T-cell (primary cell): ENCODE data around the gene PITPNC1. TPM values are rescaled to one million over a fixed set of nuclear protein-coding genes. Genes with fewer than 3 reads are reported as not detected.
"Not testable (repeated sequence)": the region's sequence is repeated elsewhere in the genome, so short reads cannot be mapped to it uniquely, and the experiment has no call there.

Experiments
- ATAC-seq, 4 experiments: fragments of 200-7000 bp in 3 of 4; fragments of 150-1000 bp in 1 of 4; cut with Tn5 transposase; replicated peaks in 1 of 4; 1 replicate in 3 of 4; 2 replicates in 1 of 4; pipeline ENCODE4 v1.10.0; 2021; ENCODE audit warnings: moderate library complexity in 3 of 4, mild to moderate bottlenecking in 2 of 4, moderate number of reproducible peaks in 1 of 4
- CTCF ChIA-PET, 2 donors: fragments of 300-600 bp; sonication (Branson Sonifier 250); formaldehyde crosslinking; loops; one replicate each; lab custom pipeline; 2022; ENCODE audit warnings: antibody characterized with exemption in 2 of 2; lab: Charles Lee
- POLR2A ChIA-PET, 2 donors: fragments of 300-600 bp; sonication (Branson Sonifier 250); formaldehyde crosslinking; loops; one replicate each; lab custom pipeline; 2022; ENCODE audit warnings: antibody characterized with exemption in 2 of 2; lab: Charles Lee
- DNase-seq, 35 experiments: peaks; one replicate each; pipeline versions ENCODE4 v3.0.0 to v3.0.0-alpha.2; 2013 to 2023
- H3K27ac ChIP-seq: one replicate; pipeline ENCODE4 v1.5.1; 2013; ENCODE audit warnings: low read length
- H3K27me3 ChIP-seq, 2 experiments: replicated peaks in 1 of 2; 1 replicate in 1 of 2; 2 replicates in 1 of 2; pipeline versions ENCODE4 v1.6.1 to v1.7.0; 2013; ENCODE audit warnings: low read length in 1 of 2, mixed read lengths in 1 of 2; ENCODE audit not compliant: control insufficient read depth in 2 of 2, insufficient read depth in 2 of 2; ENCODE audit errors: extremely low read depth in 1 of 2
- H3K36me3 ChIP-seq, 2 donors: 1 replicate in 1 of 2; 2 replicates in 1 of 2; pipeline versions ENCODE4 v1.6.1 to v1.7.0; 2013; ENCODE audit warnings: low read length in 1 of 2; ENCODE audit not compliant: control insufficient read depth in 2 of 2, insufficient read depth in 1 of 2; ENCODE audit errors: extremely low read depth in 1 of 2
- H3K4me1 ChIP-seq, 2 experiments: 1 replicate in 1 of 2; 2 replicates in 1 of 2; pipeline versions ENCODE4 v1.6.1 to v1.7.0; 2013; ENCODE audit warnings: low read length in 2 of 2, mixed read lengths in 1 of 2; ENCODE audit not compliant: insufficient read depth in 2 of 2, control insufficient read depth in 1 of 2; ENCODE audit errors: extremely low read depth in 1 of 2
- H3K4me3 ChIP-seq, 2 donors: 1 replicate in 1 of 2; 2 replicates in 1 of 2; pipeline versions ENCODE4 v1.5.1 to v1.7.0; 2013; ENCODE audit warnings: mild to moderate bottlenecking in 2 of 2, low read length in 1 of 2, moderate library complexity in 1 of 2; ENCODE audit not compliant: control insufficient read depth in 1 of 2; ENCODE audit errors: extremely low read depth in 1 of 2
- H3K9me3 ChIP-seq: 2 replicates; pipeline ENCODE4 v1.7.0; 2013
- H3K27ac Mint-ChIP-seq, 2 donors: one replicate each; pipeline ENCODE4 v1.8.0; 2020 to 2021; ENCODE audit warnings: mild to moderate bottlenecking in 2 of 2, mixed read lengths in 2 of 2
- H3K27me3 Mint-ChIP-seq, 2 donors: one replicate each; pipeline ENCODE4 v1.8.0; 2021 to 2022; ENCODE audit warnings: mixed read lengths in 2 of 2
- H3K36me3 Mint-ChIP-seq: one replicate; pipeline ENCODE4 v1.8.0; 2021; ENCODE audit warnings: mixed read lengths
- H3K4me1 Mint-ChIP-seq, 3 donors: one replicate each; pipeline ENCODE4 v1.8.0; 2020 to 2022; ENCODE audit warnings: mixed read lengths in 3 of 3, mild to moderate bottlenecking in 1 of 3
- H3K4me3 Mint-ChIP-seq, 3 donors: one replicate each; pipeline ENCODE4 v1.8.0; 2020 to 2022; ENCODE audit warnings: mild to moderate bottlenecking in 3 of 3, mixed read lengths in 3 of 3, moderate library complexity in 3 of 3
- H3K9me3 Mint-ChIP-seq, 3 donors: one replicate each; pipeline ENCODE4 v1.8.0; 2020 to 2022; ENCODE audit warnings: mixed read lengths in 3 of 3
- WGBS: methylation state at CpG from one replicate; pipeline ENCODE4 v1.1.5; 2013; ENCODE audit warnings: missing lambda C conversion rate; ENCODE audit not compliant: insufficient coverage; 5-methylcytosine and 5-hydroxymethylcytosine counted together
- total RNA-seq, 35 experiments: library from RNA in 6 of 35; stranded (reverse) in 6 of 35; fragments of 120-200 nt in 1 of 35; gene quantifications; one replicate each; pipeline versions ENCODE4 v1.2.1 to v1.2.4 and lab custom pipeline; 2013 to 2026

PITPNC1 gene
- total RNA-seq, 5 donors from 2014 or later (not counting 1 experiment from before 2014, with no cell fraction given) = 82.6 to 132 (median 111) TPM

GRCh38 chr17:67338353-67338752 lies 38.7 kb upstream of the PITPNC1 start:
- peaks cover 33% of the 10 kb centered on the region for H3K36me3 Mint-ChIP-seq
- not testable (repeated sequence) for H3K4me1 ChIP-seq, H3K27ac ChIP-seq, H3K9me3 Mint-ChIP-seq, H3K4me3 Mint-ChIP-seq, ATAC-seq, H3K4me1 Mint-ChIP-seq, H3K9me3 ChIP-seq, H3K27me3 ChIP-seq, H3K27ac Mint-ChIP-seq, H3K4me3 ChIP-seq, H3K27me3 Mint-ChIP-seq, DNase-seq
- POLR2A ChIA-PET = interaction anchor here in 1 of 2 donors (0.6 to 0.7 kb wide), 2 partner anchors 352 to 1117 kb away, joined by 3 to 4 read pairs; no protein-coding TSS in a partner anchor
- WGBS = no CpG with 5 or more reads among the region's 7 CpGs
- peaks cover 5 to 34% of the 10 kb centered on the region in 2 donors for H3K36me3 ChIP-seq
- CTCF ChIA-PET = interaction anchor here (0.6 to 1.8 kb wide), 2 partner anchors 117 to 185 kb away, joined by 9 to 10 read pairs; no protein-coding TSS in a partner anchor

DNA sequence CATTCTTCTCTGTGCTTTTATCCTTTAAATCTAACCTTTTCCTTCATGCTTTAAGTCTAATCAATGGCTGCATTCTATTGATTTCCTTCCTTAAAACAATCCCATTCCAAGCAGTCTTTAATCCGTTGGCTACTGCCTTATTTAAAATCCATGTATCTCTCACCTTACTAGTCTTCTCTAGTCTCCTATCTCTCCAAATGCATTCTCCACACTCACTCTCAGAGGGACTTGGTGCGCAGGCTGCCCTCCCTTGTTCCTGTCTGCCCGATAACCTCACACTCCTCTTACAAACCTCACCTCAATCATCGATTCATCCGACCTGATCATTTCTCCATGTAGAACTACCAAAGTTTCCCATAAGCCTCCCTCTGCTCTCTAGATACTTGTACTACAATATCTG lies 33.8 kb upstream of the PITPNC1 start:
- Mint-ChIP-seq H3K36me3 (peaks cover 65% of the 10 kb centered on the region), H3K9me3 (no peaks in the 10 kb centered on the region), H3K27me3 (no peaks in the 10 kb centered on the region), H3K4me1 (no peaks in the 10 kb centered on the region), H3K4me3 (no peak overlapping the region), H3K27ac (no peak overlapping the region)
- ChIA-PET POLR2A (interaction anchor here in 1 of 2 donors (0.7 kb wide), 1 partner anchor 148 kb away, joined by 5 read pairs; no protein-coding TSS in a partner anchor), CTCF (interaction anchor here in 1 of 2 donors (0.6 kb wide), 1 partner anchor 10 kb away, joined by 3 read pairs; no protein-coding TSS in a partner anchor)
- no peaks in the 10 kb centered on the region for H3K9me3 ChIP-seq
- peaks cover 10 to 79% of the 10 kb centered on the region in 2 donors for H3K36me3 ChIP-seq
- H3K4me3 ChIP-seq = no peak overlapping the region
- no peak for DNase-seq
- H3K4me1 ChIP-seq = no peaks in the 10 kb centered on the region
- H3K27ac ChIP-seq = no peak overlapping the region
- no peaks in the 10 kb centered on the region for H3K27me3 ChIP-seq
- no peak for ATAC-seq
- WGBS = 98% methylated on average over 5 of the region's 5 CpGs

GRCh38 chr17:67347826-67348225 lies 29.3 kb upstream of the PITPNC1 start:
- Mint-ChIP-seq H3K36me3 (peaks cover 56% of the 10 kb centered on the region), H3K27me3 (no peaks in the 10 kb centered on the region), H3K9me3 (no peaks in the 10 kb centered on the region), H3K4me3 (no peak overlapping the region), H3K4me1 (no peaks in the 10 kb centered on the region), H3K27ac (no peak overlapping the region)
- Histone ChIP-seq H3K27ac (no peak overlapping the region), H3K9me3 (no peaks in the 10 kb centered on the region), H3K36me3 (peaks cover 4 to 88% of the 10 kb centered on the region in 2 donors), H3K4me1 (no peaks in the 10 kb centered on the region), H3K4me3 (no peak overlapping the region), H3K27me3 (no peaks in the 10 kb centered on the region)
- ChIA-PET POLR2A (no interaction called here), CTCF (no interaction called here)
- ATAC-seq (no peak), DNase-seq (no peak)
- WGBS = no CpG with 5 or more reads among the region's 3 CpGs

DNA sequence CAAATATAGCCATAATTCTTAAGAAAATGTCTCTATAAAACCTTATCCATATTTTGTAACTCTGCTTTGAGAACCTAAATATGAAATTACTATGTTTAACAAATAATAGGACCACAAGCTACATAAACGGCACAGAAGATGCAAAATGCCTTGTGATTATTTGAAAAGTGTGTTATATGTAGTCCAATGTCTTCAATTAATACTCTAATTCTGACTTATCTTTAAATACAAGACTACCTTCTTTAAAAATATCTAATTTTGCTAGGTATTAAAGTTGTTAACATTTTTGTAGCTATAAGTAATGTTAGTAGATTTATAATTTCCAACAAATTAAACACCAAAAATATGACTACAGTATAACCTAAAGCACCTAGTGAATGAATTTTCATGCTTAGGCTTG lies 27.7 kb upstream of the PITPNC1 start:
- H3K27me3 ChIP-seq = no peaks in the 10 kb centered on the region
- ChIA-PET CTCF (interaction anchor here in 1 of 2 donors (0.6 to 0.7 kb wide), 2 partner anchors 10 to 94 kb away, joined by 3 read pairs; no protein-coding TSS in a partner anchor), POLR2A (no interaction called here)
- no CpG with 5 or more reads among the region's 1 CpG for WGBS
- DNase-seq = no peak
- Mint-ChIP-seq H3K4me1 (peaks cover 0 to 4% (median 0%) of the 10 kb centered on the region in 3 donors), H3K27me3 (no peaks in the 10 kb centered on the region), H3K9me3 (no peaks in the 10 kb centered on the region), H3K4me3 (no peak overlapping the region), H3K27ac (no peak overlapping the region), H3K36me3 (peaks cover 52% of the 10 kb centered on the region)
- H3K36me3 ChIP-seq = peaks cover 4 to 87% of the 10 kb centered on the region in 2 donors
- no peak overlapping the region for H3K27ac ChIP-seq
- no peaks in the 10 kb centered on the region for H3K4me1 ChIP-seq
- ATAC-seq = no peak
- no peak overlapping the region for H3K4me3 ChIP-seq
- H3K9me3 ChIP-seq = no peaks in the 10 kb centered on the region

DNA sequence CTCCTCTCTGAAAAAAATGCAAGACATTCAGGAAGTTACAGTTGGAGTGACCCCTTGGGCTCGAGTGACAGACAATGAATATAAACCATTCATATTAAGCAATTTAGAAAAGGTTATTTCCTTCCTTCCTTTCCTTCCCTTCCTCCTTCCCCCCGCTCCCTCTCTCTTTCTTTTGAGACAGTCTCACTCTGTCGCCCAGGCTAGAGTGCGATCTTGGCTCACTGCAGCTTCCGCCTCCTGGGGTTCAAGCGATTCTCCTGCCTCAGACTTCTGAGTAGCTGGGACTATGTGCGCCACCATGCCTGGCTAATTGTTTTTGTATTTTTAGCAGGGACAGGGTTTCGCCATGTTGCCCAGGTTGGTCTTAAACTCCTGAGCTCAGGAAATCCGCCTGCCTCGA lies 23.9 kb upstream of the PITPNC1 start:
- Mint-ChIP-seq H3K4me3 (no peak overlapping the region), H3K27me3 (no peaks in the 10 kb centered on the region), H3K9me3 (no peaks in the 10 kb centered on the region), H3K4me1 (peaks cover 10 to 11% (median 10%) of the 10 kb centered on the region in 3 donors), H3K27ac (no peak overlapping the region), H3K36me3 (peaks cover 35% of the 10 kb centered on the region)
- ATAC-seq = no peak
- no peak for DNase-seq
- peaks cover 0 to 75% of the 10 kb centered on the region in 2 donors for H3K36me3 ChIP-seq
- no peaks in the 10 kb centered on the region for H3K27me3 ChIP-seq
- H3K27ac ChIP-seq = no peak overlapping the region
- ChIA-PET POLR2A (interaction anchor here in 1 of 2 donors (0.7 kb wide), 1 partner anchor 818 kb away, joined by 3 read pairs; no protein-coding TSS in a partner anchor), CTCF (interaction anchor here (0.5 to 0.7 kb wide), 4 partner anchors 10 to 654 kb away, joined by 3 to 5 read pairs (median 4); no protein-coding TSS in a partner anchor)
- WGBS = 100% methylated on average over 4 of the region's 10 CpGs
- H3K4me3 ChIP-seq = no peak overlapping the region
- peaks cover 0 to 4% of the 10 kb centered on the region in 2 experiments for H3K4me1 ChIP-seq
- no peaks in the 10 kb centered on the region for H3K9me3 ChIP-seq

- ATAC-seq = no peak
- Histone ChIP-seq H3K9me3 (no peaks in the 10 kb centered on the region), H3K4me1 (peaks cover 4 to 10% of the 10 kb centered on the region in 2 experiments), H3K27ac (no peak overlapping the region), H3K27me3 (no peaks in the 10 kb centered on the region), H3K4me3 (no peak overlapping the region), H3K36me3 (peaks cover 0 to 67% of the 10 kb centered on the region in 2 donors)
- Mint-ChIP-seq H3K4me1 (peaks cover 16 to 19% (median 19%) of the 10 kb centered on the region in 3 donors), H3K36me3 (peaks cover 34% of the 10 kb centered on the region), H3K27ac (no peak overlapping the region), H3K9me3 (no peaks in the 10 kb centered on the region), H3K27me3 (no peaks in the 10 kb centered on the region), H3K4me3 (no peak overlapping the region)
- DNase-seq = no peak
- WGBS = 98% methylated on average over 5 of the region's 8 CpGs
- POLR2A ChIA-PET = interaction anchor here in 1 of 2 donors (0.6 kb wide), 1 partner anchor 164 kb away, joined by 3 read pairs; no protein-coding TSS in a partner anchor
- CTCF ChIA-PET = interaction anchor here (0.6 to 0.7 kb wide), 2 partner anchors 12 to 655 kb away, joined by 5 read pairs; no protein-coding TSS in a partner anchor
Observed at GRCh38 chr17:67353929-67354574, 23.0 kb upstream of the PITPNC1 start.
